ENCODE measurements around the gene MAP2K5.
"Not testable (repeated sequence)": the region's sequence is repeated elsewhere in the genome, so short reads cannot be mapped to it uniquely, and the experiment has no call there.

The MAP2K5 gene

DNA sequence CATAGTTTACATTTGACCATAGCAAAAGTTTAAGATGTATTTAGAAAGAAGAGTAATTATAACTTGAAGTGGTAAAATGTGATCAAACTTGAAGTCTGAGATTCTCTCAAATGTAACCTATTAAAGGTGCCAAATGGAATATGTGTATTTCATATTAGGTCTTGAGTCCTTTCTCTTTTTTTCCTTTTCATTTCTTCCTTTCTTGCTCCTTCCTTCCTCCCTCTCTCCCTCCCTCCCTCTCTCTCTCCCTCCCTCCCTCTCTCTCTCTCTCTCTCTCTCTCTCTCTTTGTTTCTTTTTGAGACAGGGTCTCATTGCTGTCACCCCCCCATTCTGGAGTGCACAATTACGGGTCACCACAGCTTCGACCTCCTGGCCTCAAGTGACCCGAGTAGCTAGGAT is 47.7 kb downstream of the MAP2K5 start:
- in situ Hi-C loops (cut with MboI; ENCODE audit: low sequenced_read_pairs), result no loop called here

DNA sequence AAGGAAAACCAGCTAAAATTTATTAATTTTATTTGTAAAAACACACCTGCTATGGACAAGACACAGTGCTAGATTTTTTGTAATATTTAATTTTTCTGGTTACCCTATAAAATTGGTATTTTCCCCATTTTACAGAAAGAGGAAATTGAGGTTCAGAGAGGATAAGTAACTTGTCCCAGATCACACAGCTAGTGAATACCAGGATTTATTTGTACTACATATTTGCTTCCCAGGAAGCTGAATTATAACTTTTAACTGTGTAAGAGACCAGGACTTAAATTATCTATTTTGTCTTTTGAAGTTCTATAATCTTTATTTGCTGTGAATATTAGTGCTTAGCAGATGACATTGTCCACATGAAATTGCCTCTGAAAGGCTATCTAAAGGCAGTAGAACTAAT is 49.7 kb downstream of the MAP2K5 start:
- in situ Hi-C loops (cut with MboI; ENCODE audit: low sequenced_read_pairs), result no loop called here

DNA sequence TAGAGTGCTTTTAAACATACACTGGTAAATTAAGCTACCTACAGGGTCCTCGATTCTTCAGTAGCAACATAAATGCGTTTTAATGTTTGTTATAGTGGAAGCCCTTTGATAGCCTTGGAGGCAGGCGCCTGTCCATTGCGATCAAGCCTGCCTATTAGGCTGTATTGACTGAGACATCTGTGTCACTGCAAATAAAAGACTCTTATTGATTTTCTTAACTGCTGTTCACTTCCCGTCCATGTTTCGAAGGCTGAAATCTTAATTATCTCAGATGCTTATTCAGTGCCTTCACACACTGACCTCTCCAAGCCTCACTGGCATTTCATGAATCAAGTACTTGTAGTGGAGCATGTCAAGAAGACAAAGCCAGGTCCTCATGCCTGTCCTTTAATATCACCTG is 51.1 kb downstream of the MAP2K5 start:
- in situ Hi-C loops (cut with MboI; ENCODE audit: low sequenced_read_pairs), result no loop called here

DNA sequence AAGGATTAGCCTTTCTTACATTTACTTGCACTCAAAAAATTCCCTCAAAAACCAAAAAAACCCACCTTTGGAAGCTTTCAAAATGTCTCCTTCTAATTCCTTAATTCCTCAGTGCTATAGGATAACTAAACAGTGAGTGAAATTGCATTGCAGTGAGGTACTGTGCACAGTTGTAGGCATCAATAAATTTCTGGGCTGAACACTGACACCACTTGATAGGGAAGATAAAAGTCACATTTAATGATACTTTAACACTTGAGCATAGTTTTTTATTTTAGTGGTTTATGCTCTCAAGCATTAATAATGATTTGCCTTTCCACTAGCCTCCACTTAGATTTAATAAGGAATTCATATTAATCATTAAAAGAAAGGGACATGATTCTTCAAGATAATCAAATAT is 52.3 kb downstream of the MAP2K5 start:
- in situ Hi-C loops (cut with MboI; ENCODE audit: low sequenced_read_pairs), result no loop called here

DNA sequence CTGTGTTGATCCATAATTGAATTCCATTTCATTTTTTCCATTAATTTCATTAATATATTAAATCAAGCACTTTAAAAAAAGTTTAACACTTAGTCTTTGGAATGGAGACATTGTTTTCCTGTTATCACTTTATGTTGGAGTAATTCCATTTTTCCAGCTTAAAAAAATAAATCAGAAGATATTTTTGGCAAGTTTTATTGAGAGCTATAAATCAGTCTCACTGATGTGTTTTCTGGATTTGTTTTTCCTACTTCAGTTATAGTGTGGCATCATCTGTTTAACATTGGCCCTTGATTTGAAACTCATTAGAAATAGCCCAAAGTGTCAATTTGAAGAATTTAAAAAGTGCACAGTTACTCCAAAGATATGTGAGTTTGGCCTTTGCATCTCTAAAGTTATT is 53.1 kb downstream of the MAP2K5 start:
- in situ Hi-C loops (cut with MboI; ENCODE audit: low sequenced_read_pairs), result no loop called here

DNA sequence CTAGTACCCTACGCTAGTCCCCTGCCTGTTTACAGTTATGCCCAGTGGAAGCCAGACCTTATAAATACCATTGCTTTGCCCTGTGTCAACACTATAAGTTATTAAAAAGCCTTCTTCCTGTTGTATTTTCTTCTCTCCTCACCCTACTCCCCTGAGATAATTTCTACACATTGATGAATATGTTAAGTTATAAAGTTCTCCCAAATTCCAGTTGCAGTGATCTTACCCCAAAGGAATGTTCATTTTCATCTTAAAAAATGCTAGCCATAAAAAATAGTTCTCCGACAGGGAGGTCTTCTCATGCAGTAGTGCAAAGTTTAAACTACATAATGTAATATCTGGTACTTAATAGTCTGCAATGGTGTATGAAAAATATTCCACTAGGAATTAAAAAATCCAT is 58.6 kb downstream of the MAP2K5 start:
- in situ Hi-C loops (cut with MboI; ENCODE audit: low sequenced_read_pairs), result no loop called here

DNA sequence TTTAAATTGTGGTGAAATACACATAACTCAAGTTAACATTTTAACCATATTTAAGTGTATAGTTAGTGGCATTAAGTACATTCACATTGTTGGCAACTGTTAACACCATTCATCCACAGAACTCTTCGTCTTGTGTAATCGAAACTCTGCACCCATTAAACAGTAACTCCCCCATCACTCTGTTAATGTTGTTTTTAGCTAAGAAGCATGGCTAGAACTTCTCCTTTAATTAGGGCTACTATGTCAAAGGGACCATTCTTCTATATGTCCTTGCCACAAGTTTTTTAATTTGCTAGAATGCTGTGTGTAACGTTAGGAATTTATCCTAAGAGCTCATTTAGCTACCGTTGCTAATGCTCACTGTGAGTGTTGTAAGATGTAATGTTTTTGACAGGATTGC is 60.6 kb downstream of the MAP2K5 start:
- in situ Hi-C loops (cut with MboI; ENCODE audit: low sequenced_read_pairs), result no loop called here

DNA sequence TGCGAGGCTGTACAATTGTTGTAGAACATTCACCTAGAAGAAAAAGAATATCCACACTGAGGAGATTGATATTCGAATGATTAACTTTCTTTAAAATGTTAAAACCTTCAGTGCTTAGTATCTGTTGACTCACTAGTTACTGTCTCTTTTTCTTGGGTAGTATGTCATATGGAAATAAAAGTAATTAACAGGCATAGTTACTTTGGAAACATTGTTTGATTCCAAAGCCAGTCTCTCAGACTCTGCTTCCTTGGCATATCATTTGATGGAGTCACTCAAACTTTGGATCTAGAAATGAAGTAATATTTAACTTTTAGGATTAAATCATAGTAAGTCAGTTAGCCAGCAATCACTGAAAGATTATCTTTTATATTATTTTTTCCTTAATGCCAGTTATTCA is 63.4 kb downstream of the MAP2K5 start:
- in situ Hi-C loops (cut with MboI; ENCODE audit: low sequenced_read_pairs), result no loop called here

DNA sequence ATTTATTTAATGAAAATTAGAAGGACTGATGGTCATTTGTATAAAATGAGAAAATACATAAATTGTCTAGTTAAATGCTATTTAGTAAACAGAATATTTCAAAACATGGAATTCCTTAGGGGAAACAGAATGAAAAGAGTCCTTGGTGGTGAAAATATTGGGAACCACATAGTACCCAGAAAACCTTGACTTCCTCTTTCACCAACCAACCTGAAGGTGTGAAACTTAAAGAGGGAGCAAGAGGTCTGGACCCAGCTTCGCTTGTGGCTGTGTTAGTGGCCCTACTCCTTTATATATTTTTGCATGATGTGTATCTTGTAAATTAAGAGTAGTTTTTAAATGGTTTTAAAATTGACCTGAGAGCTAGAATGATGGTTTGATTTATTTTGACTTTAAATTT is 64.2 kb downstream of the MAP2K5 start:
- in situ Hi-C loops (cut with MboI; ENCODE audit: low sequenced_read_pairs), result no loop called here

DNA sequence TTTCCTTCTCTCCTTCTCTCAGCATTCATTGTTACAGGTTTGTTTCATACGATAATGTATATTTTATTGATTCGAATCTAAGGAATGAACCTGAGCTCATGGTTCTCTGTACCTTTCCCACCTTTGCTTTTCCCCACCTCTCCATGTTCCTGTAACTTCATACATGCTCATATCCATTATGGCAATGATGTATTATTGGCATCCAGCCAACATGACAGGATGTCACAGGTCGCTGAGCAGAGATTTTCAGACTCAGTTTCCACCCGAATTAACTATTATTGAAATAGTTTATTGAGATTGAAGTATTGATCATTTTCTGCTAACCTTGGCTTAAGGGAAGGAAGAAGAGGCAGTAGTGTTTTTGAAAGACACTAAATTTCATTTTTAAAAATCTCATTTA is 64.8 kb downstream of the MAP2K5 start:
- in situ Hi-C loops (cut with MboI; ENCODE audit: low sequenced_read_pairs), result no loop called here

DNA sequence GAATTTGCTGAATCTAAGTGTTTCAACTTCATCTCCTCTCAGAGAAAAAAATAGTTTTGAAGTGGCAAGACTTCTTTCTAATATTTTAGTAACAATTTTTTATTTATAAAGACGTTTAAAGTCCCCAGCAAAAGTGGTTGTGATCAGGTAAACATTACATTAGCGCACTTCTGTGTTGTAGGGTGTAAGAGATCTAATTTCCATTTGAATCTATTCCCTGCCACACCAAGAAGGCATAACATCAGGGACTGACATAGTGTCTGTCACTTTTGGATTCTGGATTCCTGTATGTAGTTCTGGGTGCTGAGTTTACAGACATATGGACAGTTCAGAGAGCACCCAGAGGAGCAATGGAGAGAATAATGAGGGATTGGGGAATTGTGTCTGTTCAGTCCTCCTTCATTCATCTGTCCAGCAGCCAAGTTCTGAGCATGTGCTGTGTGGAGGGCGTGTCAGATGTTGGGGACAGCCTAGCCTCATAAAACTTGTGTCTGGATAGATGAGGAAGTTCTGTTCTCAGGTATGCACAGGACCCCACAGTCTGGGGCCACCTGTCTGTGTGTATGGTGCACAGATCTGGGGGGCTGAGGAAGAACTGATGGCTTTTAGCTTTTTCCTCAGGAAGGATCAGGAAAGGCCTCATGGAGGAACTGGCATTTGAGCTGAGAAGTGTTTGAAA is 65.6 kb downstream of the MAP2K5 start:
- in situ Hi-C loops (cut with MboI; ENCODE audit: low sequenced_read_pairs), result no loop called here

DNA sequence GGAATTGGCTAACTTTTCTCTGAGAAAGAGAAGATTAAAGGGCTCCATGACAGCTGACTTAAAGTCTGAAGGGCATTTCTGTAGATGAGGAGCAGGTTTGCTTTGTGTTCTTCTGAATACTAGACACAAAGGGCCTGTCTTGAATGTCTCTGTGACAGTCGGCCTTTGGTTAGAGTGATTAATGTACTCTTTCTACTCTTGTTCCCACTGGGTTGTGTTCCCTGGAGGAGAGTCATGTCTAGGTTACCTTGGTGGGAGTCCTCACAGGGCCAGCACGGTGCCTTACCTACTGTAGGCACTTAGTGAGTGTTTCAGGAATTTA is 66.1 kb downstream of the MAP2K5 start:
- in situ Hi-C loops (cut with MboI; ENCODE audit: low sequenced_read_pairs), result no loop called here

DNA sequence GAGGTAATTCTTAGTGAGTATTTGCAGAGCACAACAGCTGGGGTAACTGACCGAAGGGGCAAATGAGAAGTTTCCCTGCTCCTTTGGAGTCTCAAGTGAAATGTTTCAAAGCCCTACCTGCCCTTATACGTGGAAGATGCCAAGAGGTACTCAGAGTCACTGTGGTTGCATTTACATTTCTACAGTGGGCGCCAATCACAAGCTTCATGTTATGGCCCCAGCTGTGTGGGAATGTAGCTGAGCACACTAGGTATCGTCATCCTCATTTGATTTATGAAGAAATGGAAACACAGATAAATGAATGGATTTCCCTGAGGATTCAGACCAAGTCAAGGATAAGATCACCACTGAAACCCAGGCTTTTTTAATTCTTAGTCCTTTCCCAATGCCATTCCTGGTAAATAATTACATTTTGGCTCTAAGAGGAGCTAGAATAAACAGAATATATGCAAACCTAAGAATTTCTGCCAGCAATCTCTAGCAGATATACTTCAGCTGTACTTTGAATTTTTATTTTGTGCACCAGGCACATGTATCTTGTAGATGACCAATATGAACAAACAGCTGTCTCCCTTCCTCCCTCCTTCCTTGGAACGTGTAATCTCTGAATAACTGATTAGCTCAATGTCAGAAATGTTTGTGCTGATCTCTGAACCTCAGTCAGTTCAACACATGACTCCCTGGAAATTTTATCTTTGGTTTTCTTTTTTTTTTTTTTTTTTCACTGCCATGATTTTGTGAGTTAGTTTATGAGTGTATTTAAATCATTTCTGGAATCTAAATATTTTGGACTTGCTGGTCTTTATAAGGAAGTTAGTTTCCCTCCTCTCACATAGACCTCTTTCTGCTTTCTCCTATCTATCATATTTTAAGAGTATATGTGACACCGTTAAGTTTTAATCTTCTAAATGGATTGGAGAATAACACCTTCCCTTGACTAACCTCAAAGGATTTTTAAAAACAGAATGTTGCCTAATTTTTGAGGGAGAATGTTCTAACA is 69.2 kb downstream of the MAP2K5 start:
- in situ Hi-C loops (cut with MboI; ENCODE audit: low sequenced_read_pairs), result no loop called here

DNA sequence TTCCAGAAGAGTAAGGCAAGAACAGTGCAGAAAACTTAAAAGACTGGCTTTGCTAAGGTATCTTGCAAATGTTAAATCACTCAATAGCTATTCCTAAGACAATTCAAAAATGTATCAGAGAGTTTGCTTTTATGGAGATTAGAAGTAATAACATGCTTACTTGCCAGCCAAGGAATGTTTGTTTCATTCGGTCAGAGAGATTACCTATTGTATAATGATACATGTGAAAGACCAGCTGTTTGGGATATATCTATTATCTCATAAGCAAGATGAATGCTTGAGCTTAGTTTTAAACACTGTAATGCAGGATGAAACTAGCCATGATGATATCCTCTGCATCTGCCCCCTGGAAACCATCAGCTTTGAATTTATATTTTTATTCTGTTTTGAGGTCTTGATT is 70.7 kb downstream of the MAP2K5 start:
- in situ Hi-C loops (cut with MboI; ENCODE audit: low sequenced_read_pairs), result no loop called here

DNA sequence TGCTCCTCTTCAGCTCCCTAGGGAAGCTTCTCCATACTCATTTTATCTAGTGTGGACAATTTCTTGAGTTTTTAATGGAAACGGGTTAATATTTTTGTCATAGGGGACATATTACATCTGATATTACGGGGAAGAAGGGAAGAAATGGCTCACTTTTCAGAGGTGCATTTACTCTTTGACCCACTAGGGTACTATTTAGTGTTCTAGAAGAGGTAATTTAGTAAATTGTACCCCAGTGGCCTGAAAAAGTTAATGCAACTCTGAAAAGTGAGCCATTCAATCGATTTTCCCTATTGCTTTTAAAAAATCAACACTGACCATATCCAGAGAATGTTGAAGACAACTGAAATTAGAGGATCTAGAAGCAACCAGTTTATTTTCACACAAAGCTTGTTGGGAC is 71.2 kb downstream of the MAP2K5 start:
- in situ Hi-C loops (cut with MboI; ENCODE audit: low sequenced_read_pairs), result no loop called here

DNA sequence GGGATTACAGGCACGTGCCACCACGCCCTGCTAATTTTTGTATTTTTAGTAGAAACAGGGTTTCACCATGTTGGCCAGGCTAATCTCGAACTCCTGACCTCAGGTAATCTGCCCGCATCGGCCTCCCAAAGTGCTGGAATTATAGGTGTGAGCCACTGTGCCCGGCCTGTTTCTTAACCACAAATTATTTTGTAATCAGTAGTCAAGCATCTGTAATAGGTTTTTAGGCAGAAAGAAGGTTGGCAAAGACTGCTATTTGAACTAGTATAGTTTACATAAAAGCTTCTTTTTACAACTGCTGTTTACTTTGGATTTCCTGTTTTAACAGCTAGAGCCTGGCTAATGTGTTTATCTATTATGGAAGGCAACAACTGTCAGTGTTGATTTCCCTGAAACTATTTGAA is 72.6 kb downstream of the MAP2K5 start:
- in situ Hi-C loops (cut with MboI; ENCODE audit: low sequenced_read_pairs), result not testable (repeated sequence)

DNA sequence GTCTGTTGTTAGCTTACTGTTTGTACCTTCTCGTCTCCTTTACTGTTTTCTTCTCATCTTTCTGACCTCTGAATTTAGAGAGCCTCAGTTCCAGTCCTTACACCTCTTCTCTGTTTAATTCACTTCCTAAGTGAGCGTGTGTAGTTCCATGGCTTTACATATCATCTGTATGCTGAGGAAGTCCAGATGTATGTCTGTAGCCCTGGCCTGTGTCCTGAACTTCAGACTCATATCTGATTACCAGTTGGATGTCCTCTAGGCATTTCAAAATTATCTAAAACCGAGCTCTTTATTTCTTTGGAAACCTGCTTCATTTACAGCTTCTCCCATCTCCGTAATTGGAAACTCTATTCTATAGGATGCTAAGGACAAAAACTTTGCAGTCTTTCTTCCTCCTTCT is 75.8 kb downstream of the MAP2K5 start:
- in situ Hi-C loops (cut with MboI; ENCODE audit: low sequenced_read_pairs), result no loop called here

DNA sequence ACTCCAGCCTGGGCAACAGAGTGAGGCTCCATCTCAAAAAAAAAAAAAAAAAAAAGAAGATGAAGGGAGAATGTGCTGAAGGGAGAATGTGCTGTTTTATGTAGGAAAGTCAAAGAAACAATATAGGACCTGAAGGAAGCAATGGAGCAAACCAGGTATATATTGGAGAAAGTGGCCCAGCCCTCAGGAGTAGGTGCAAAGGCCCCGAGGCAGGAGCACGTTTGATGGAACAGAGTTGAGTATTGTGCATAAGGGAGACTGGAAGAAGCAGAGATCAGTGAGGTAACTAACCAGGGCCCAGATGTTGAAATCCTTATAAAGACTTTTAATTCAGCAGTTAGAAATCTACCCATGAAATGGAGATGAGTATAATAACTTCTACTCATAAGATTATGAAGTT is 79.6 kb downstream of the MAP2K5 start:
- in situ Hi-C loops (cut with MboI; ENCODE audit: low sequenced_read_pairs), result no loop called here

DNA sequence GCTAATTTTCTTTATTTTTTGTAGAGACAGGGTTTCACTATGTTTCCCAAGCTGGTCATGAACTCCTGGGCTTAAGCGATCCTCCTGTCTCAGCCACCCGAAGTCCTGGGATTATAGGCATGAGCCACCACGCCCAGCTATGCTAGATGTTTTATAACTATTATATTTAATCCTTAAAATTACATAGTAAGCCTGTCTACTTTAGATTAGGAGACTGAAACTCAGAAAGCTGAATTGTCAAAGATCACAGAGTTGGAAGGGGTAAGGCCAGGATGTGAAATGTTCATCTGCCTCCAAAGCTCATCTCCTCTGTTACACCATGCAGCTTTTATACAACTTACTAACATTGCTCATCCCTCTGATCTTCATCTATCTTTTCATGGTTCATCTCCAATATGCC is 89.8 kb downstream of the MAP2K5 start:
- in situ Hi-C loops (cut with MboI; ENCODE audit: low sequenced_read_pairs), result no loop called here

DNA sequence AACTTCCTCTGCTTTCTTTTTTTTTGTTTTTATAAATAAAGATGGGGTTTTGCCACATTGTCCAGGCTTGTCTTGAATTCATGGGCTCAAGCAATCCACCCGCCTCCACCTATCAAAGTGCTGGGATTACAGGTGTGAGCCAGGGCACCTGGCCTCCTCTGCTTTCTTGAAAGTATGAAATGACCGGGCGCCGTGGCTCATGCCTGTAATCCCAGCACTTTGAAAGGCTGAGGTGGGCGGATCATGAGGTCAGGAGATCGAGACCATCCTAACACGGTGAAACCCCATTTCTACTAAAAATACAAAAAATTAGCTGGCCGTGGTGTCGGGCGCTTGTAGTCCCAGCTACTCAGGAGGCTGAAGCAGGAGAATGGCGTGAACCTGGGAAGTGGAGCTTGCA is 93.4 kb downstream of the MAP2K5 start:
- in situ Hi-C loops (cut with MboI; ENCODE audit: low sequenced_read_pairs), result not testable (repeated sequence)

DNA sequence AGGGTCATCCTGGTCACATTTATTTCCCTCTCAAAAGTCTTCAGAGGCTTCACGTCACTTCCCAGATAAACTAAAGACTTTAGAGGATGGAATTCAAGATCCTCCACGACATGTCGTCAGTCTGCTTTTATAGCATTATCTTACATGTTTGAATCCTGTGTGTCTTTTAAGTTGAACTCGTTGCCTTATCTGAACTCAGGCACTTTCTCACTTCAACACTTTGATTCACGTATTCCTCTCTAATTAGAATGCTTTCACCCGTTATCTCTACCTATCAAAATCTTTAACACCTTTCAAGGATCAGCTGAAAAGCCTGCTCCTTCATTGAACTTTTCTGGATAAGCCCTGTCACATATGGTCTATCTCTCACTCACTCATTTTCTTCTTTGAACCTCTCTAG is 97.1 kb downstream of the MAP2K5 start:
- in situ Hi-C loops (cut with MboI; ENCODE audit: low sequenced_read_pairs), result no loop called here

DNA sequence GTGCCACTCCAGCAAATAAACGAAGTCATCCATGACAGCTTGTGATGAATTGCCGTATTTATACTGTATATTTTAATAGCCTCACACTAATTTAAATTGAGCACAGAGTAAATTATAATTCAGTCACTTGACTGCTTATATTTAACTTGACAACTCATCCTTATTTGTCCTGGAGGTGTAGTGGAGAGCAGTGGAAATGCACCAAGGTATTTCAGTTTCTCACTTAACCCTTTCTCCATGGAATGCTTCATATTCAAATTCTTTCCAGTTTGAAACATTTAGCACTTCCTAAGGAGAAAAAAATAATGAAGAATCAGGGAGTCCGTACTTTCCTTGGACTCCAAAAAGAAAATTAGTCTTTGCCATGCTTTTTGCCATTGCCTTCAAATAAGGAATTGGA is 99.0 kb downstream of the MAP2K5 start:
- in situ Hi-C loops (cut with MboI; ENCODE audit: low sequenced_read_pairs), result no loop called here

All from HL-60/S4 treated with retinoic acid at 250 ng/mL for 4 days and 3 days (cell line).